ENCODE measurements around the gene SP5. TPM values are rescaled to one million over a fixed set of nuclear protein-coding genes. Genes with fewer than 3 reads are reported as not detected.
"Not testable (repeated sequence)": the region's sequence is repeated elsewhere in the genome, so short reads cannot be mapped to it uniquely, and the experiment has no call there.

SP5 gene
- total RNA-seq, 2 donors from 2014 or later, result 0.78 TPM; not detected in 1

DNA sequence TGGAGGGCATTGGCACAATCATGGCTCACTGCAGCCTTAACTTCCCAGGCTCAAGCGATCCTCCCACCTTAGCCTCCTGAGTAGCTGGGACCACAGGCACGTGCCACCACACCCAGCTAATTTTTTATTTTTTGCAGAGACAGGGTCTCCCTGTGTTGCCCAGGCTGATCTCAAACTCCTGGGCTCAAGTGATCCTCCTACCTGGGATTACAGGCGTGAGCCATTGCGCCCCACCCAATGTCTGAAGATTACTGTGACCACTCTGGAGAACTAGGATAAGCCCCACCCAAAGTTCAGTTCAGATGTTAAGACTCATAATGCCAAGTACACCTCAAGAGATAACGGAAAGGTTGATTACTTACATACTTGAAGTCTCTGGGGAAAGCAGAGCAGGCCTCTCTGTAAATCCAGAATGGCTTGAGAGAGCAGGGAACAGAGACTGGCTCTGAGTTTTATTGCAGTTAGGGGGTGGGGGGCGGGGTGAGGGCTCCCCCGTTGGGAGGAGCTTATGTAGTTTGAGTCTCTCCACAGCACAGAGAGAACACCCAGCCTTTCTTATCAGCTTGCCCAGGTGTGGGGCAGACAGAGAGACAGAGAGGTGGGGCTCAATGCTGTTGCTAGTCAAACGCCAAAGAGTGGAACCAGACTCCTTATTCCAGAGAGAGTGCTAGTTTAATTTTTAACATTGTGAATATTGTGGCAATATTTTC lies 28.5 kb downstream of the SP5 start:
- TF ChIP-seq, protein P1, sequence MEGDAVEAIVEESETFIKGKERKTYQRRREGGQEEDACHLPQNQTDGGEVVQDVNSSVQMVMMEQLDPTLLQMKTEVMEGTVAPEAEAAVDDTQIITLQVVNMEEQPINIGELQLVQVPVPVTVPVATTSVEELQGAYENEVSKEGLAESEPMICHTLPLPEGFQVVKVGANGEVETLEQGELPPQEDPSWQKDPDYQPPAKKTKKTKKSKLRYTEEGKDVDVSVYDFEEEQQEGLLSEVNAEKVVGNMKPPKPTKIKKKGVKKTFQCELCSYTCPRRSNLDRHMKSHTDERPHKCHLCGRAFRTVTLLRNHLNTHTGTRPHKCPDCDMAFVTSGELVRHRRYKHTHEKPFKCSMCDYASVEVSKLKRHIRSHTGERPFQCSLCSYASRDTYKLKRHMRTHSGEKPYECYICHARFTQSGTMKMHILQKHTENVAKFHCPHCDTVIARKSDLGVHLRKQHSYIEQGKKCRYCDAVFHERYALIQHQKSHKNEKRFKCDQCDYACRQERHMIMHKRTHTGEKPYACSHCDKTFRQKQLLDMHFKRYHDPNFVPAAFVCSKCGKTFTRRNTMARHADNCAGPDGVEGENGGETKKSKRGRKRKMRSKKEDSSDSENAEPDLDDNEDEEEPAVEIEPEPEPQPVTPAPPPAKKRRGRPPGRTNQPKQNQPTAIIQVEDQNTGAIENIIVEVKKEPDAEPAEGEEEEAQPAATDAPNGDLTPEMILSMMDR (IDR thresholded peaks at IDR 0.05), result no peak
- no peak for ATAC-seq
- no peak for DNase-seq
- no peak overlapping the region for H3K4me3 ChIP-seq
- H3K9me3 ChIP-seq, result no peaks in the 10 kb centered on the region
- H3K27ac ChIP-seq, result no peak overlapping the region
- H3K36me3 ChIP-seq (replicated peaks in 1 of 2; ENCODE audit: insufficient read depth in 1 of 2, low read depth in 2 of 2), result no peaks in the 10 kb centered on the region
- no peaks in the 10 kb centered on the region for H3K4me1 ChIP-seq
- intact Hi-C loops (cut with DNase I), result no loop called here
- 70 to 73% methylated on average over 8 of the region's 8 CpGs for WGBS, 2 donors
- H3K27me3 ChIP-seq, result no peaks in the 10 kb centered on the region

GRCh38 chr2:170744248-170745002 lies 29.3 kb downstream of the SP5 start:
- ATAC-seq (no peak), DNase-seq (peak in 1 of 4 donors; percentile 13)
- Histone ChIP-seq H3K36me3 (replicated peaks in 1 of 2; ENCODE audit: insufficient read depth in 1 of 2, low read depth in 2 of 2) (no peaks in the 10 kb centered on the region), H3K9me3 (no peaks in the 10 kb centered on the region), H3K4me1 (no peaks in the 10 kb centered on the region), H3K27me3 (no peaks in the 10 kb centered on the region), H3K4me3 (no peak overlapping the region), H3K27ac (no peak overlapping the region)
- intact Hi-C loops (cut with DNase I), result no loop called here
- 81 to 94% methylated on average over 14 of the region's 14 CpGs for WGBS, 2 donors
- no peak for TF ChIP-seq POLR2A (IDR thresholded peaks at IDR 0.05)
- TF ChIP-seq, protein P1 (IDR thresholded peaks at IDR 0.05), result no peak

- Histone ChIP-seq H3K9me3 (no peaks in the 10 kb centered on the region), H3K27ac (no peak overlapping the region), H3K4me1 (no peaks in the 10 kb centered on the region), H3K4me3 (no peak overlapping the region), H3K36me3 (replicated peaks in 1 of 2; ENCODE audit: insufficient read depth in 1 of 2, low read depth in 2 of 2) (no peaks in the 10 kb centered on the region), H3K27me3 (no peaks in the 10 kb centered on the region)
- no peak for ATAC-seq
- intact Hi-C loops (cut with DNase I), result no loop called here
- no peak for DNase-seq
- TF ChIP-seq POLR2A (IDR thresholded peaks at IDR 0.05), result no peak
- TF ChIP-seq, protein P1 (IDR thresholded peaks at IDR 0.05), result no peak
- WGBS, 2 donors, result 66 to 84% methylated on average over 6 of the region's 6 CpGs
Observed at GRCh38 chr2:170745305-170745704, 30.2 kb downstream of the SP5 start.

- Histone ChIP-seq H3K4me3 (no peak overlapping the region), H3K27ac (no peak overlapping the region), H3K9me3 (no peaks in the 10 kb centered on the region), H3K4me1 (no peaks in the 10 kb centered on the region), H3K36me3 (replicated peaks in 1 of 2; ENCODE audit: insufficient read depth in 1 of 2, low read depth in 2 of 2) (no peaks in the 10 kb centered on the region), H3K27me3 (no peaks in the 10 kb centered on the region)
- intact Hi-C loops (cut with DNase I), result no loop called here
- DNase-seq (no peak), ATAC-seq (no peak)
- WGBS, 2 donors, result 57 to 73% methylated on average over 3 to 4 of the region's 4 CpGs
- no peak for TF ChIP-seq POLR2A (IDR thresholded peaks at IDR 0.05)
- TF ChIP-seq, protein P1 (IDR thresholded peaks at IDR 0.05), result no peak
Observed at GRCh38 chr2:170747921-170748320, 32.8 kb downstream of the SP5 start.

- ATAC-seq; intact Hi-C loops (cut with DNase I); H3K27ac ChIP-seq; DNase-seq; H3K27me3 ChIP-seq; H3K4me3 ChIP-seq; H3K36me3 ChIP-seq (replicated peaks in 1 of 2; ENCODE audit: insufficient read depth in 1 of 2, low read depth in 2 of 2); H3K9me3 ChIP-seq; H3K4me1 ChIP-seq: not testable (repeated sequence)
- 85 to 92% methylated on average over 12 of the region's 12 CpGs for WGBS, 2 donors
Observed at GRCh38 chr2:170751555-170751954, 36.4 kb downstream of the SP5 start.

Measured in body of pancreas (tissue), 4 donors.